ENCODE data around the gene FECH.

DNA sequence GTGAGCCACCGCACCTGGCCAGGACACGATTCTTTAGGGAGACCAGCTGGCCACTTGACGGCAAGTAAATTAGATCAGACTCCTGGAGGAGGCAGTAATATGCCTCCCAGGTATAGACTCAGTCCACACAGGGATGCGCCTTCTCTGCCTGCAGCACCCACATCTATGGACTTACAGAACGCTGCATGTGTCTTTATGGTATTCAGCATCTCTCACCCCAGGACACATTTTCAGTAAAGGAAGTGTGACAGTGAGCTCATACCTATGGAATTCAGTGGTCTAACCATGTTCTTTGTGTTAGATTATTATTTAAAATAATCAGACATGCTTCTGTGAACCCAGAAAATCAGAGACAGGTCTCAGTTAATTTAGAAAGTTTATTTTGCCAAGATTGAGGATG lies 41.0 kb upstream of the FECH start:
- TF ChIP-seq, protein P1, sequence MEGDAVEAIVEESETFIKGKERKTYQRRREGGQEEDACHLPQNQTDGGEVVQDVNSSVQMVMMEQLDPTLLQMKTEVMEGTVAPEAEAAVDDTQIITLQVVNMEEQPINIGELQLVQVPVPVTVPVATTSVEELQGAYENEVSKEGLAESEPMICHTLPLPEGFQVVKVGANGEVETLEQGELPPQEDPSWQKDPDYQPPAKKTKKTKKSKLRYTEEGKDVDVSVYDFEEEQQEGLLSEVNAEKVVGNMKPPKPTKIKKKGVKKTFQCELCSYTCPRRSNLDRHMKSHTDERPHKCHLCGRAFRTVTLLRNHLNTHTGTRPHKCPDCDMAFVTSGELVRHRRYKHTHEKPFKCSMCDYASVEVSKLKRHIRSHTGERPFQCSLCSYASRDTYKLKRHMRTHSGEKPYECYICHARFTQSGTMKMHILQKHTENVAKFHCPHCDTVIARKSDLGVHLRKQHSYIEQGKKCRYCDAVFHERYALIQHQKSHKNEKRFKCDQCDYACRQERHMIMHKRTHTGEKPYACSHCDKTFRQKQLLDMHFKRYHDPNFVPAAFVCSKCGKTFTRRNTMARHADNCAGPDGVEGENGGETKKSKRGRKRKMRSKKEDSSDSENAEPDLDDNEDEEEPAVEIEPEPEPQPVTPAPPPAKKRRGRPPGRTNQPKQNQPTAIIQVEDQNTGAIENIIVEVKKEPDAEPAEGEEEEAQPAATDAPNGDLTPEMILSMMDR (IDR thresholded peaks at IDR 0.05) = no peak
- TF ChIP-seq POLR2AphosphoS5 (IDR thresholded peaks at IDR 0.05) (no peak), POLR2A (IDR thresholded peaks at IDR 0.05) (no peak)

Measured in stomach (tissue), 4 donors.